HG03108 (cell line): ENCODE measurements around the gene IFI27.
"Not testable (repeated sequence)": the region's sequence is repeated elsewhere in the genome, so short reads cannot be mapped to it uniquely, and the experiment has no call there.

Source experiments
- ATAC-seq: cut with Tn5 transposase; IDR thresholded peaks from one replicate; pipeline ENCODE4 v1.9.1; 2021; ENCODE audit warnings: moderate library complexity; ENCODE audit not compliant: unreplicated experiment

The IFI27 gene

DNA sequence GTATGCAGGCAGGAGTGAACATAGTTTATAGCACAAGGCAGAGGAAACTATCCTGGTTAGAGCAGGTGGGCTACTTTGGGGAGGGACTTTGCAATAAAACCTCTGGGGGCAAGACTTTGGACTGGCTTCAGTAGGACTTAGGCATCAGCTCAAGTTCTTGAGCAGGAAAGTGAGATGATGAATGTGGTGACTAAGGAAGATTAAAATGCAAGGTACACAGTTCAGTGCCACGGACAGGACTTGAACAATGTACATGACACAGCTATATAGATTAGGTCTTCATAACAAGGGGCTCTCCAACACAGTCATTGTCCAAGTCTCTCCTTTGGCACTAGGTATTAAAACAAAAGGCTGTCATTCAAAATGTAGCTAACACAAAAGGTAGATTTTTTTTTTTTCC lies 42.1 kb downstream of the IFI27 start:
- ATAC-seq = no peak

GRCh38 chr14:94153750-94154342 lies 43.3 kb downstream of the IFI27 start:
- ATAC-seq = no peak

DNA sequence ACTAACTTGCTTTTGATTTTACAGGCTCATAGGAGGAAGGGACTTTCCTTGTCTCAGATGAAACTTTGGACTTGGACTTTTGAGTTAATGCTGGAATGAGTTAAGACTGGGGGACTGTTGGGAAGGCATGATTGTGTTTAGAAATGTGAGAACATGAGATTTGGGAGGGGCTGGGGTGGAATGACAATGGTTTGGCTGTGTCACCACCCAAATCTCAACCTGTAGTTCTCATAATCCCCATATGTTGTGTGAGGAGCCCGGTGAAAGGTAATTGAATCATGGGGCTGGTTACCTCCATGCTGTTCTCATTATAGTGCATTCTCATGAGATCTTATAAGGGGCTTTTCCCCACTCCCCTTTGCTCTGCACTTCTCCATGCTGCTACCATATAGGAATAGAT lies 45.6 kb downstream of the IFI27 start:
- ATAC-seq = not testable (repeated sequence)

DNA sequence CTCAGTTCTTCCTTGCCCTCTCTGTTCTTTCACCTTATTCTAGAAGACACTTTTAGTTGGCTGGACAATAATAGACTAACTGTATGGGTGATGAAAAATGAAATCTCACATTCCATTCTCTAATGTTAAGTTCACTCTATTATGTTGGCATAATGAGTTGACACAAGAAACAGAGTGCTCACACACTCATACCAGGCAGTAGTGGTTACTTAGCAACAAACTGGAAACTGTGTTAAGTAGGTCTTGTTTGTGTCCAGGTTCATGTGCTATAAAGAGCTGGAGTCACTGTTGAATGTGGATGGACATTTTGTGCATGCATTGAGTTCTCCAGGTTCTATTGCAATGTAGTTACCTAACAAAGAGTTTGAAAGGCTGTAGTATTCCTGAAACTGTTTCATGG lies 46.7 kb downstream of the IFI27 start:
- no peak for ATAC-seq

DNA sequence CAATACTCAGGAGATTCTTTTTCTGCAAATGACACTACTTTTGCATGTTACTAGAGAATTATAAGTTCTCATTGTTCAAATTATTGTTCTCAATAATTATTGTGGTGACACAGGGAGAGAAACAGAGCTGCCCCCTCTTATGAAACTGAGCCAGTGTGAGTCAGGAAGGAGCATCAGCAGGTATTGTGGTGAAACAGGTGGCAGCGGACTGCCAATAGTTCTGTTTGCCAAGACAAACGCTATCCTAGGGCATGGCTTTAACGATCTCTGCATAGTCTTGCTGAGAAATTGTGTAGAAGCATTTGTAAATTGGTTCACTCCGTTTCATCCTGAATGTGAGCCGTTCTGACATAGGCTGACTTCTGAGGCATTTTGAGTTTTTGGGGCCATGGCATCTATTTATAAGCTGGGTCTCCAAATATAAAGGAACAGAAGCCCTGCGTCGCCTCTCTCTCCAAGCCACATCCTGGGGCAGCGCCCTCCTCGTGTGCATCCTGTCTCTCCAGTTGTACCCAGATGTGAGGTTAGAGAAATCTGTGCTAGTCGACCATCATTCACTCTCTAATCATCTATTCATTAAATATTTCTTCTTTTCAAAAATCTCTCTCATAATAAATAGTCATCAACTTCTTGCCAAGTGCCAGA lies 47.8 kb downstream of the IFI27 start:
- no peak for ATAC-seq

DNA sequence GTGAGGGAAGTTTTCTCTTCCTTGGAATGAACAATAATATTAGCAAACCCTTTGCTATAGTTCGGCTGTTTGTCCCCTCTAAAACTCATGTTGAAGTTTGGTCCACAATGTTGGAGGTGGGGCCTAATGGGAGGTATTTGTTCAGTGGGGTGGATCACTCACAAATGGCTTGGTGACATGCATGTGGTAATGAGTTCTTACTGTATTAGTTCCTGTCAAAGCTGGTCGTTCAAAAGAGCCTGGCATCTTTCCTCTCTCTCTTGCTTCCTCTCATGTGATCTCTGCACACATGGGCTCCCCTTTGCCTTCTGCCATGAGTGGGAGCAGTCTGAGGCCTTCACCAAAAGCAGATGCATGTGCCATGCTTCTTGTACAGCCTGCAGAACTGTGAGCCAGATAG lies 50.5 kb downstream of the IFI27 start:
- no peak for ATAC-seq

GRCh38 chr14:94161981-94162380 lies 51.4 kb downstream of the IFI27 start:
- ATAC-seq = no peak

GRCh38 chr14:94162466-94162865 lies 51.9 kb downstream of the IFI27 start:
- no peak for ATAC-seq

DNA sequence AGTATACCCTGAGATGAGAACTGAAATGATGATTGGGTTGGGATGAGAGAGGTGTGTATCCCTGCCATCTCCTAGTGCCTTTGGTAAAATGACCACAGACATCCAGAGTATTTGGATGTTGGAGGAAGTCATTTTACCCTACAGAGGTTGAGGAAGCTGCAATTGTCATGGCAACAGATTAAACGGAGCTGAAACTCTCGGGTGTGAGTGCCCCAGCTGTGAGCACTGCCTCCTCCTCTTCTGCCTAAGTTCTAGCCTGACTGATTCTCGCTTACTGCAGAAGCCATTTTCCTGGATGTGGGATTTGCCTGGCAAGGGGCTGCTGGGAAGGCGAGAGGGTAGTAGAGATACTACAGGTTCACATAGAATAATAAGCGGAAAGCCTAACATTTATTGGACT lies 53.3 kb downstream of the IFI27 start:
- no peak for ATAC-seq

GRCh38 chr14:94164685-94165431 lies 54.3 kb downstream of the IFI27 start:
- ATAC-seq = no peak

- ATAC-seq = no peak
These were observed 55.2 kb downstream of the IFI27 start for GRCh38 chr14:94165744-94166143.
